G401 (cell line): ENCODE results near the gene CCDC117. TPM values are rescaled to one million over a fixed set of nuclear protein-coding genes. Genes with fewer than 3 reads are reported as not detected.
"Not testable (repeated sequence)": the region's sequence is repeated elsewhere in the genome, so short reads cannot be mapped to it uniquely, and the experiment has no call there.

Source experiments
- DNase-seq: peaks from one replicate; pipeline ENCODE4 v3.0.0-alpha.2; 2015; ENCODE audit warnings: low spot score
- in situ Hi-C: cut with HindIII; loops from 2 replicates; pipeline ENCODE4 v1.10.0; 2016; ENCODE audit warnings: low sequenced_read_pairs, mixed read lengths
- total RNA-seq: library from RNA; depleted of rRNA; stranded (reverse); fragments of >200 nt; shearing (Covaris generic); gene quantifications from 2 replicates; pipeline ENCODE4 v1.2.3, GENCODE V29; 2014

Gene CCDC117
- total RNA-seq, 1 experiment from 2014 or later: 49.5 TPM

DNA sequence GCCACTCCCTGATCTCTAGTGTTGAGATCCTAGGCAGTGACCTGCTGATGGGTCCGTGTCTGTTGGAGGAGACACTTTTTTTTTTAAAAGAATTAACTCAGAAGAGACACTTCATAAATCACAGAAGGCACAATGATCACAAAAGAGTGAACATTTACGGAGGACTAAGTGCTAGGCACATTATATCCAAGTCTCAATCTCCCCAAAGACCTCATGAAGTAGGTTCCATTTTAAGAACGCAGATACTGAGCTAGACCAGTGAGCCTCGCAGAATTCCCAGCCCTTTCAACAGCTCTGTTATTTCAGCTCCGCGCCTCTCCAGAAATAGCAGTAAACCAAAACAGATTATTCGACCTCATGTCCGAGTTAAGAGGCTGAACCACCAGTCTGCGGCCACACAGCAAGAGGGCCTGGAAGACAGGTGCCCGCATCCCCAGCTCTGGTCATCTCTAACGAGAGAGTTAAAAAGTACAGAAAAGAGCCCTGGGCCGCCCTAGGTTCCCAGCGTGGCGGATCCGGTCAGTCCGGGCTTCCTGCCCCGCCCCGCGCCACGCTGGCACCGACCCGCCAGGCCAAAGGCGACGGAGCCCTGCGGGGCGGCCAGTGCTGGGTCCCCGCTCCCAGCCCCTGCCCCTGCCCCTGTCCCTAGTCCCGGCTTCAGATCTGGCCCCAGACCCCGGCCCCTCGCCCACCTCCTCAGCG is 27.3 kb downstream of the CCDC117 start:
- peak; percentile 55 for DNase-seq
- in situ Hi-C loops: no loop called here

DNA sequence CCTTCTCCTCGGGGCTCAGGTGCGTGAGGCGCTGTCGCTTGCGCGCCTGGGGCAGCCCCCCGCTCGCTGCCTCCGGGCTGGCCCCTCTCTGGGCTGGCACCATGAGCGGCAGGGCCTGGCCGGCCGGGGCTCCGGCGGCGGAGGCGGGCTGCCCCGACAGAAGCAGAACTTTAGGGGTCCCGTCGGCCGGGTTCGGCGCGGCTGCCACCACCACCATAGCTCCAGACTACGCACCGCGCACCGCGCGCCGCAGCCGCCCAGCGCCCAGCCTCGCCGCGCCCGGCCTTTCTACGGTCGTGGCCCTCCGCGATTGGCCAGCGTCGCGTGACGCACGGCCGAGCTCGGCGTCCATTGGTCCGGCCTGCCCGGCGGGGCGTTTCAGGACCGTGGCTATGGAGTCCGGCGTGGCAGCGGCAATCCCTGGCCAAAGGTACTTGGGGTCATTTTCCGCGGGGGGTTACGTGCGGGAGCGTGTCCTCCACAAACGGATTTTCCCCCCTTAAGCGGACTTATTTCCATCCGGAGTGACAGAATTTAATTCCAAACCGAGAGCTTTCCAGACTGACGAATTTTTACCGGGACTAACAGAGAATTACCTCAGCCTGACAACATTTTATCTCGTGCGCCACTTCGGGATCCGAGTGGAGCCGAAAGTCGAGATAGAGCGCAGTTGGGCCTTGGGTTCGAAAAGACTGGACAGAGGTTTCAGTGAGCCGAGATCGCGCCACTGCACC is 28.0 kb downstream of the CCDC117 start, which contains the start of gene XBP1:
Gene XBP1, minus strand, starts transcription at position 262 of the 734 bp plus-strand sequence.
- in situ Hi-C loops: no loop called here
- DNase-seq: peak; percentile 94

DNA sequence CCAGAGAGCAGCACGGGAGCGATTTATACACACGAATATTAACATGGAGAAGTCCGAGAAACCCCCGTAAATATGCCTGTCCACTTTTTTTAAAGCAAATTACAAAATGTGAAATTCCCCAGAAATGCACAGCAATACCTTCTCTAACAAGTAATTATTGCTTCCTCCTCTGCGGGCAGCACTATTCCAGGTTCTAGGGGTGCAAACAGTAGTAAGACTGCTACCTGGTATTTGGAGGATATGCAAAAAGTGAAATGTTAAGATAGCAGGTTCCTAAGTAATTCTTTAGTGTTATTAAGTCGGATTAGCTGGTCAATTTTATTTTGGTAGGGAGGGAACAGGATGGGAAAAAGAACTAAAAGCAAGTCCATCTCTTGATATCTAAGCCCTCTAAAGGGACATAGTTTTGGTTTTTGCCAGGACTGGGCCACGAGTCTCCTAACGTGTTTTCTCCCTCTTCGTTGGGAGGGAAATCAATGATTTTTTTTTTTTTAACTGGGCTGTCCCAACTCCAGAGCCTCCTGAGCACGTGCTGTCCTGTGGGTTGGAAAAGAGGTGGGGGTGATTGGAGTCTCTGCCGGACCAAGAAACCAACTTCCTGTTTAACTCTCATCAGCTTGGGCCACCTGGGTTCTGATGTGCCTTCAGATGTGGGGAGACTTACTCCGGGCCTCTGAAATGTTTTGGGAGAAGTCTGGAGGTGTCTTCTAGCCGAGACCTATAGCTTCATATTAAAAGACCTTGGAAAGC is 29.5 kb downstream of the CCDC117 start:
- DNase-seq: no peak
- in situ Hi-C loops: no loop called here

DNA sequence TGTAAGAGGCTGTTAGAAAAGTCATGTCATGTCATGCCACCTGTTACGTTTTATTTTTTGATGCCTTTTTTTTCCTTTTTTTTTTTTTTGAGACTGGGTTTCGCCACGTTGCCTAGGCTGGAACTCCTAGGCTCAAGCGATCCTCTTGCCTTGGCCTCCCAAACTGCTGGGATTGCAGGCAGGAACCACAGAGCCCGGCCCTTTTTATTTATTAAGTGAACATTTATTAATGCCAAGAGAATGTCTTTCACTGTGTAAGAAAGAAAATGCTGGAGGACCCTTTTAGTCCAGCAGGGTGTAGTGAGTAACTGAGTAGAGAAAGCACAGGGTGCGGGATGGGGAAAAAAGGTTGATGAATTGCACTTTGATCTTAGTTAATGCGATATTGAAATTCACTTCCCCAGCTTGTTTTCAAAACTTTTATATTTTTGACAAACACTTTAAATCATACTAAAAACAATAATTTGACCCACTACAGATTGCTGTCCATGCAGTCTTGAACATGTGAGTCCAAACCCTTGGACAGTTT is 30.2 kb downstream of the CCDC117 start:
- DNase-seq: no peak
- in situ Hi-C loops: no loop called here

DNA sequence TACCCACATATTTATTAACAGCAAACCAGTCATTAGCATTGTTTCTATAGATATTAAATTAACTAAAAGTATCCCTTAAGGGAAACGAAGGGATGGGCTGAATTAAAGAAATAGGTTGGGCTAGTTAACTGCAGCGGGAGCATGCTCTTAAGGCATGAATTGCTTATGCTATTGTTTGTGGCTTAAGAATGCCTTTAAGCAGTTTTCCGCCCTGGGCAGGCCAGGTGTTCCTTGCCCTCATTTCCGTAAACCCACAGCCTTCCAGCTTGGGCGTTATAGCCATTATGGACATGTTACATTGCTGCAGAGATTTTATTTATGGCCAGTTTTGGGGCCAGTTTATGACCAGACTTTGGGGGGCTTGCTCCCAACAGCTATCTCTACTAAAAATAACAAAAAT is 32.9 kb downstream of the CCDC117 start:
- in situ Hi-C loops, DNase-seq: not testable (repeated sequence)

DNA sequence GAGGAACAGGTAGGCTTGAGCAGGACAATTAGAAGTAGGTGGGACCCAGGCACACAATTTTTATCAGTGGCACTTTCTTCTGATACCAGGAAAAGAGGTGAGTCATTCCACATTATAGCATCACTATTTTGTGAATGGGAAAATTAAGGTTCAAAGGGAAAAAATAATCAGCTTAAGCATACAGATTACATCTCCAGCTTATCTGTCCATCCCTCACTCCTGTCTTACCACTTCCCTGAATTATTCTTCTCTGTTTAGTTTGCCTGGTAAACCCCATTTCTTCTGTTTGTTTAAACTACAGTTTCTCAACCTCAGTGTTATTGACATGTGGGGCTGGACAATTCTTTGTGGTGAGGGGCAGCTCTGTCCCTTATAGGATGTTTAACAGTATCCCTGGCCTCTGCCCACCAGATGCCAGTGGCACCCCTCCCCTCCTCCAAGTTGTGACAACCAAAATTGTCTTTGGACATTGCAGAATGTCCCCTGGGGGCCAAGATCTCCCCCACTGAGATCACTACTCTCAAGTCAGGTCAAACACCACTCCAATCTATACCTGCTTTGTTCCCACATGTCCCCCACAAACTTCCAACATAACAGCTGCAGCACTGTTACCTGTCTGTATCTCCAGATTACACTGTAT is 36.3 kb downstream of the CCDC117 start:
- in situ Hi-C loops: no loop called here
- DNase-seq: no peak

DNA sequence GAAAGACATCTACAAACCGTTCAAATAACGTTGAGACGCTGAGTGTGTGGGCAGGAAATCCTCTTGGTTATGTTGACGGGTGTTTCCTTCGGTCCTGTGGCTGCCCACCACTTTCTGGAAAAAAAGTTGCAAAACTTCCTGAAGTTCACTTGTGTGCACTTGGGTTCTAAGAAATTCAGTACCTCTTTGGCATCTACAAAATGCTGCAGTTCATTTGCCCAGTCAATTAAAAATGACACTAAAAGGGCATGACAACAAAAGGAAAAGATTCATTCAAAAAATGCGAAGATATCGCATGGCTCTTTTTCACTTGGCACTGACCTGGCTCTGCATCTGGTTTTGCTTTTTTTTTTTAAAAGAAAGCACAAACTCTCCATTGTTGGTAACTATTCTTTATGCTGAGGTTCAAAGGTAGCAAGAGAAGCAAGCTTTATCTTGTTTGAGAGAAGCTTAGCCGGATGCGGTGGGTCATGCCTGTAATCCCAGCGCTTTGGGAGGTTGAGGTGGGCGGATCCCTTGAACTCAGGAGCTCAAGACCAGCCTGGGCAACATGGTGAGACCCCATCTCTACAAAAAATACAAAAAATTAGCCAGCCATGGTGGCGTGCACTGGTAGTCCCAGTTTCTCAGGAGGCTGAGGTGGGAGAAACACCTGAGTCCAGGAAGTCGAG is 38.5 kb downstream of the CCDC117 start:
- no peak for DNase-seq
- in situ Hi-C loops: no loop called here

DNA sequence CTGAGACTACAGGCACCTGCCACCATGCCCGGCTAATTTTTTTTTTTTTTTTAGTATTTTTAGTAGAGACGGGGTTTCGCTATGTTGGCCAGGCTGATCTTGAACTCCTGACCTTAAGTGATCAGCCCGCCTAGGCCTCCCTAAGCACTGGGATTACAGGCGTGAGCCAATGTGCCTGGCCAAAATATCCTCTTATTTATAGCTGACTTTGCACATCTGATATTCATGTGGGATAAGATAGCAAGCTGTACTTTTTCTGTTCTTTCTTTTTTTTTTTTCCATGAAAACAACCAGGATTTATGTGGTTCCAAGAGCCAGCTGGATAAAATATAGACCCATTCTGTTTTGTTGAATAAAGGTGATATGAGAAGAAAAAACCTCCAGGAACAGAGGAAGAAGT is 40.0 kb downstream of the CCDC117 start:
- in situ Hi-C loops: no loop called here
- DNase-seq: no peak

DNA sequence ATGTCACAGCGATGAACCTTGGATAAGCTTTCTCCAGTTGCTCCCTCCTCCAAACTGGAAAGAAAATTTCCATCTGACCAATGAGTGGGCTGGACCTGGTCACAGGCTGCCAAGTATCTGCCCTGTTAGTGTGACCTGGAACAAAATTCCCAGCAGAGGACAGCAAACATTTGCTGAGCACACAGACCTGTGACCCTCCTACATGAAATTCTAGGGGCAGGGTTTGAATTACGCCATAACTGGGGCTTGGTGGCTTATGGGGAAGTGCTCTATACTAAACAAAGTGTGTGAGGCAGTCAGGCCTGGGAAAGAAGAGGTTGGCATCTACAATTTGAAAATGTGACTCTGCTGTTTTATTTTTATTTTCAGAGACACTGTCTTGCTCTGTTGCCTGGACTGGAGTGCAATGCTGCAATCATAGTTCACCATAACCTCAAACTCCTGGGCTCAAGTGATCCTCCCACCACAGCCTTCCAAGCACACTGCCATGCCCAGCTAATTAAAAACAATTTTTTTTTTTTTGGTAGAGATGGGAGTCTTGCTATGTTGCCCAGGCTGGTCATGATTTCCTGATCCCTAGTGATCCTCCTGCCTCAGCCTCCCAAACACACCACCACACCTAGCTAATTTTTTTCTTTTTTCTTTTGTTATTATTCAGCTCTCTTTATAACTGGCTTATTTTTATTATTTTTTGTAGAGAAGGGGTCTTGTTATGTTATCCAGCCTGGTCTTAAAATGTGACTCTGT is 41.5 kb downstream of the CCDC117 start:
- in situ Hi-C loops: no loop called here
- no peak for DNase-seq

DNA sequence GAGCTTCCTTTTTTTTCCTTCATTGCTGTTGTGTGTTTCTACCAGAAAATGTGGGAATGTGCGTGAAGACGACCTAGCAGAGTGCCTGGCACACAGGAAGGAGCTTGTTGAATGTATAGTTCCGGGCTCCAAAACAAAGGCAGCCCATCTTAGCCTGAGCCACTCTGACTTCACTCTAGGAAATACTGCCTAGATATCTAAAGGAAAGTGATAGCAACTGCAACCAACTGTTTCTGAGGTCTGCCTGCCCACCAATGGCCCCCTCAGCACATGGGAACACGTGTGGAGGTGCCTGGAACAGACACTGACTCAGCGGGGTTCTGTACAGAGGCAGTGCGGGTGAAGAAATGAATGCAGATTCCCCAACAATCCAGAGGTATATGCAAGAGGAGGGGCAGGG is 42.6 kb downstream of the CCDC117 start:
- DNase-seq: no peak
- in situ Hi-C loops: no loop called here

DNA sequence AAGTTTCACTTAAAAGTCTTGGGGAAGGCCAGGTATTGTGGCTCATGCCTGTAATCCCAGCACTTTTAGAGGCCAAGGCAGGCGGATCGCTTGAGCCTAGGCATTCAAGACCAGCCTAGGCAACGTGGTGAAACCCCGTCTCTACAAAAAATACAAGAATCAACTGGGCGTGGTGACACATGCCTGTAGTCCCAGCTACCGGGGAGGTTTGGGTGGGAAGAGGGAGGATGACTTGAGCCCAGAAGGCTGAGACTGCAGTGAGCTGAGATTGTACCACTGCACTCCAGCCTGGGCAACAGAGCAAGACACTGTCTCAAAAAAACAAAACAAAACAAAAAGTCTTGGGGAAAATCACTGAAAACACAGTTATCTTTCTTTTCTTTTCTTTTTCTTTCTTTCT is 43.2 kb downstream of the CCDC117 start:
- DNase-seq: no peak
- in situ Hi-C loops: no loop called here

DNA sequence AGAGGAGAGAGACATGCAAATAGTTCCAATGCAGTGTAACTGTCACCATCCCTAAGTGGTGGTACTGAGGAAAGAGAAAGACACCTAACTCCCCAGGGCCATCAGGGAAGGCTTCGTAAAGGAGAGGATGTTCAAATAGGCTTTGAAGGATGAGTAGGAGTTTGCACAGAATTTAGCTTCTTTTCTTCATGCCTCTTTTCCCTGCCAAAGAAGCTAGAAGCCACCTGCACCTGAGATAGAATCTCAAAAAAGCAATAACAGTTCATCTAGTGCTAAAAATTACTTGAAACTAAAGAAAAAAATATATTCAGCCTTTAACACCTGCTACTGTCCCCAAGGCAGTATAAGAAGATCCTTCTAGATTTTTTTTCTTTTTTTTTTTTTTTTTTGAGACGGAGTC is 44.6 kb downstream of the CCDC117 start:
- DNase-seq: no peak
- in situ Hi-C loops: no loop called here

DNA sequence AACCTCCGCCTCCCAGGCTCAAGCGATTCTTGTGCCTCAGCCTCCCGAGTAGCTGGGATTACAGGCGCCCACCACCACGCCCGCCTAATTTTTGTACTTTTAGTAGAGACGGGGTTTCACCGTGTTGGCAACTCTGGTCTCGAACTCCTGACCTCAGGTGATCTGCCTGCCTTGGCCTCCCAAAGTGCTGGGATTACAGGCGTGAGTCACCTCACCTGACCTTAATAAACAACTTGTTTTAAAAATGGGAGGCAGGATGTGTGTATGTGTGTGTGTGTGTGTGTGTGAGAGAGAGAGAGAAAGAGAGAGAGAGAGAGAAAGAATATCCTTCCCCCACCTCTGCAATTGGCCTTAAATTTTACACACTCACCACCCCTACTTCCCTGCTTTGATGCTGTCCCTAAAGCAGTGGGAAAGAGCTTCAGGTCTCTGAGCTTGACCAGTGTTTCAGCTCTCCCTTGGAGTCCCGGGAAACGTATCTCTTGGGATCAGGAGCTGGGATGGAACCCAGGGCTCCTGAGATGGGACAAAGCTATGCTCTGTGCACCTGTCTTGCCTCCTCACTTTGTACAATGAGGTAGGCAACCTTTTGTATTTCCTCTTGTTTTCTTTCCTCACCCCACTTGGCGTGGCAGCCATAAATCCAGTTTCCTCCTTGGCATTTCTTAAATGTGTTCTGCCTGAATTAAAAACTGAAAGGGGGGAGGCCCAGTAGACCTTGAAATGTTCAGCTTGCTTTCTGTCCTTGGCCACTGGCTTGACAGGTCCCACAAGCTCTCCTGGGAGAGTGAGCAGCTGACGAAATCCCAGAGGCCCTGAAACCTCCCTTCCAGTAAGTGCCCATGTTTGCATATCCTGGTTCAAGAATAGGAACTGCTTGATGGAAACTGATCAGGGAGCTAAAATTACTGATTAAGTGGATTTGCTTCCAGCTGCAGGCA is 45.7 kb downstream of the CCDC117 start:
- no peak for DNase-seq
- in situ Hi-C loops: no loop called here

DNA sequence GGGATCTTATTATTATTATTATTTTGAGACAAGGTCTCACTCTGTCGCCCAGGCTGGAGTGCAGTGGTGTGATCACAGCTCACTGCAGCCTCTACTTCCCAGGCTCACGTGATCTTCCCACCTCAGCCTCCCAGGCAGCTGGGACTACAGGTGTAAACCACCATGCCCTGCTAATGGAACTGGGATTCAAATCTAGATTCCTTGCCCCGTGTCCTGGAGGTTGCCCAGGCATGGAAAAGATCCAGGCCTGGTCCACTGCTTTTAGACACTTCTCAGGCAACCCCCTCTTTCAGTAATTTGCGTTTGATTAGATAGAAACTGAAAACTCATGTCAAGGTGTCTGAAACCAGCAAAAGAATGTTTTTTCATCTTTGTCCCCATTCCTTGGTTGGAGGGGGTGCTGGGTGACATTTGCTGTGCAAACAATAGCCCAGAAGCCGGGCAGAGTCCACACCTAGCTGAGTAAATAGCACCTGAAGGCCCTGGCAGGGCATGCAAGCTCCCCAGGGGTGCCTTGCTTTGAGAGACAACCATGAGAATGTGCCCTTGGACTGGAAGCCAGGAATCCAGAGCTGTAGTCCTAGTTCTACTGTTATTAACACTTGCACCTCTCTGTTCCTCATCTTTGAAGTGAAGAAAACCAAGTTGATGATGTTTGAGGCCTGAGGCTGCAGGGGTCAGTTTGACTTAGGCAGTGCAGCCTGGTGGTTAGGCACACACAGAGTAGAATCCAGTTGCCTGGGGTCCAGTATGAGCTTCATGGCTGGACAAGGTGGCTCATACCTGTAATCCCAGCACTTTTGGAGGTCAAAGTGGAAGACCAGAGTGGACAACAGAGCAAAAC is 47.0 kb downstream of the CCDC117 start:
- in situ Hi-C loops: no loop called here
- DNase-seq: no peak

DNA sequence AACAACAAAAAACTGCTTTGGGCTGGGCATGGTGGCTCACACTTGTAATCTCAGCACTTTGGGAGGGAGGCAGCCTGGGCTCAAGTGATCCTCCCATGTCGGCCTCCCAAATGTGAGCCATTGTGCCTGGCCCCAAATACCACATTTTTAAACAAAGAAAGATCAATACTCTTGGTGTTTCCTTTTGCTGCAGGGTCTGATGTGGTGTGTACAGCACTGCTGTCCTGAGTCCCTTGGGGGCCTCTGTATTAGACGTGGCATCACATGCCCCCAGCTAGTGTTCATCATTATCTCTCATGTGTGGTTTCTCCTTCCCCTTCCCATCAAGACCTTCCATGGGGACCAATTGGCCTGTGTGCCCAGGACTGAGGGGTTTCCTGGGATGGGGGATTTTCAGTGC is 48.4 kb downstream of the CCDC117 start:
- no peak for DNase-seq
- in situ Hi-C loops: no loop called here

DNA sequence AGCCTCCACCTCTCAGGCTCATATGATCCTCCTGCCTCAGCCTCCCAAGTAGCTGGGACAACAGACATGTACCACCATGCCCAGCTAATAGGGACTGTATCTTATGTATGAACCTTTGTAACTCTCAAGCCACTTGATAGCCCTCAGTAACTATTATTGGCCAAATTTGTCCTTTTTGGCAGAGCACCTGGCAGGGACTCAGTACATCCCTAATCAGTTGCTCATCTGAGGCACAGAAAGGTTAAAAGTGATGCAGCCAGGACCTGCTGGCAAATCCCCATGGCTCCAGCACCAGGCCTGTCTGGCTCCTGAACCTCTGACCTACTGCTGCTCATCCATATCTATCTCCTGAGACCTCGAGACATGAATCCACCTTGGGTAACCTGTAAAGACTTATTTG is 49.0 kb downstream of the CCDC117 start:
- in situ Hi-C loops: no loop called here

More for the DNA sequence above, 49.0 kb downstream of the CCDC117 start:
- DNase-seq: no peak
